Measurements from ENCODE around the gene IL16.
A peak's percentile ranks its signal among the peaks of the same experiment; 100 is the strongest.

The IL16 gene

DNA sequence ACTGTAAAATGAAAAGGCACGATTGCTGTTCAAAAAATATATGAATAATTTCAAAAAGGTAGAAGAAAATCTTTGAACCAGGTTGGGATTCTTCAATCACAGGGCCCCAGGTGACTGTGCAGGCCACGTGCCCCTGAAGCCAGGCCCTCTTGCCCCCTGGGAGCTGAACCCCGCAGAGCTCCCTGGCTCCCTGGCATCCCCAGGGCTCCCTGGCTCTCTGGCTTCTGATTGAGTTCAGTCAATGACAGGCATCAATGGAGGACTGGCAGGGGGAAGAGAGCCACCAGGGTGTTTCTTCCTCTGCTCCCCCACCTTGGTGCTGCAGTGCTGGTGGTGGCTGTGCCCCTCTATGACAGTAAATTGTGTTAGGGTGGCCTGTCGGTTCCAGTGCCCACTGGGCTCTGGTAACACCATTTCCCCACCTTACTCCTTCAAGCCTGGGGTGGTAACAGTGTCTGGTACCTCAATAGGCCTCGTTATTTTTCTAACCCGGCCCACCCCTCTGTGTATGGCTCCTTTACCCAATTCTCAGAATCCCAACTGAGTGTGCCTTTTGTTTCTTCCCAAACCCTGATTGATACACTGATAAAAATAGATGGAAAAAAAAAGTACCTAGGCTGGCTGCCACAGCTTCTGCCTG lies 64.6 kb downstream of the IL16 start:
- no peak for DNase-seq

DNA sequence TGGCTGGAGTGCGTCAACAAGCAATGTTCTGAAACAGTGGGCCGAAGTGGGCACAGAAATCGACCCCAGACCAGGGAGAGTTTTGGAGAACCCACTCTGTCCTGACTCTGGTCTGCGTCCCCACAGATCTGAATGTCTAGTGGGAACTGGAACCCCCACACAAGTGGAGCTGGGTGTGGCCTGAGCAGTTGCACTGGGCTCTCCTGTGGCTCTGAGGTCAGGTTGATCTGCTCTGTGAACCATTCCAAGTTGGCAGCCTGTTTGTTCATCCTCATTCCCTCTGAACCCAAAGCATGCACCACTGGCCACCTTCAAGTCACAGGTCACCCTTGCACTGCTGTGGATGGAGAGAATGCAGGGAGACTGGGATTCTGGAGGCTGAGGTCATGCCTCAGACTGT lies 66.8 kb downstream of the IL16 start:
- no peak for DNase-seq

DNA sequence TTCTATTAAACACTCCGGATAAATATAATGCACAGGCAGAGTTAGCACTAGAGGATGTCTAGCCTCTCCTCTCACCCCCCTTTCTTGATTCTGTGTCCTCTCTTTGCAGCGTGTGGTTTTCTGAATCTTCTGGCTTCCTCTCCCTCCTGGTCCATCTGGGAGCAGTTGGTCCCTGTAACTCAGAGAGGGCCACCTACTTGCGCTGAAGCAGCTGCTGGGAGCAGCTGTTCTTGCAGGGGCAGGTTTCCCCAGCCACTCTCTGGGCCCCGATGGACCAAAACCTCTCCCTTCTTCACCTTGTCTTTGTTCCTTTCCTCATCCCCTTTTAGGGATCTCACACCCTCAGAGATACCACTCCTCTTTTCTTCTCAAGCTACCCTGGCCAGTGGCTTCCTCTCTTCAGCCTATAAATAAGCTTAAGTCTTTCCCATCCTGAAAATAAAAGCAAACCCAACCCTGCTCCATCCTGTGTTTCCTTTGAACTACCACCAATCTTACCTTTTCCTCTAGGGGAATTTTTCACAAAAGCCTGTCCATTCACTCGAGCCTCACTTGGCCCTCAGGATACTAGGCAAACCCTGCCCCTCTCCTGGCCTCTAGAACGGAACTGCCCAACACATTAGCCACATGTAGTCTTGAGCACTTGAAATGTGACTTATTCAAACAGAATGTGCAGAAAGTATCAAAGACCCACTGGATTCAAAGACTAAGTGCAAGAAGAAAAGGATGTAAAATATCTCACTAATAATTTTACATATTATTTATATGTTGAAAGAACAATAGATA lies 67.6 kb downstream of the IL16 start:
- no peak for DNase-seq

DNA sequence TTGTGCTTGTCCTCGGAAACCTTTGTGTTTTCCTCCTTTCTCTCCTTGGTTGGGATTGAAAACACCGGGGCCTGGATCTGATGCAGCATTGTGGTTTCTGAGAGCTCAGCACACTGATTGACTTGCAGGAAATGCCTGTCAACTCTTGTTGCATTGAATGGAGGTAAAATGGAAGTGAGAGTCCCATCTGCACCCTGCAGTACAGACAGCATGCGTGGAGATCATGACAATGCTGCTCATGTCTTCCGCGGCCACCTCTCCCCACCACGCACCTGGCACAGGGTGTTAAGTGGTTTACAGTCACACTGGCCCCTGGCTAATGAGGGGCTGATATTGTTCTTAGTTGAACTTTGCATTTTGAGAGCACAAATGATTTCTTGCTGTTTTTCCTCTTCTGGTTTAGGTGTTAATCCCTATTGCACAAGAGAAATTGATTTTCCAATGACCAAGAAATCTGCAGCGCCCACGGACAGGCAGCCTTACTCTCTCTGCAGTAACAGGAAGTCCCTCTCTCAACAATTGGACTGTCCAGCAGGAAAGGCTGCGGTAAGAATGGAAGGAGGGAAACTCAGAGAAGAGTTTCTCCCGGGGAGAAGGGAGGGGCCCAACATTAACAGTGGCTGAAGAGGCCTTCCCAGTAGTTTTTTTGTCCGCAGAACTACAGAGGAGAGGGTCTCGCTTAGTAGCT lies 68.7 kb downstream of the IL16 start:
- DNase-seq, result no peak

DNA sequence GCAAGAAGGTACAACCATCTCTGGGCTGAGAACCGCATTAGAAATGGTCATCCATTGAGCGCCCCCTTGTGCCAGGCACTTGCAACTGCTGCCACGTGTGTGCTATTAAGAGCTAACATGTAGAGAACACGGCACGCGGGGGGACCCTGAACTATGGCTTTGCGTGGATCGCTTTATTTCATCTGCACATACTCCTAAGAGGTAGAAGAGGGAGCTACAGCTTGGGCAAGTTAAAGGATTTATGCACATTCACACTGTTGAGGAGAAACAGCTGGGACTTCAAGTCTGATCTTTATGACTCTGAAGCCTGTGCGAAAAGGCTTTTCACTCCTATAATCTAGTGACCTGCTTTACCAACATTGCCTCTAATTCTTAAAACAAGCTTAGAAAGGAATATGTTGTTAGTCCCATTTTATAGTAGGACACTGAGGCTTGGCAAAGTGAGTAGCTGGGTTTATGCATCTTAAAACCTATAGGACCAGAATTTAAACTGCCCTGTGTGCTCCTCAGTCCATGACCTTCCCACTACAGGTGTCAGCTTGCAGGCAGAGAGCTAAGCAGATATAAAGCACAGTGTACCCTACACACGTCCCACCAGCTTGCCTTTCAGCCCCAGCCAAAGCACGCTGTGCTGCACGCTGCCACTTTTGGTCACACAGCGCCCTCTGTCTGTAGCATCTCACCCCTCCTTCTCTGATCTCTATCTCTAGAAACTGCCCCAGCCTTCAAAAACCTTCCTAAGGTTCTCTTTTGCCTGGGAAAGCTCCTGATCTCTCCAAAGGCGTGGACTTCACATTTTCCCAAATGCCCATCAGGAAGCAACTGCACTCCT lies 69.5 kb downstream of the IL16 start:
- peak; percentile 86 for DNase-seq

DNA sequence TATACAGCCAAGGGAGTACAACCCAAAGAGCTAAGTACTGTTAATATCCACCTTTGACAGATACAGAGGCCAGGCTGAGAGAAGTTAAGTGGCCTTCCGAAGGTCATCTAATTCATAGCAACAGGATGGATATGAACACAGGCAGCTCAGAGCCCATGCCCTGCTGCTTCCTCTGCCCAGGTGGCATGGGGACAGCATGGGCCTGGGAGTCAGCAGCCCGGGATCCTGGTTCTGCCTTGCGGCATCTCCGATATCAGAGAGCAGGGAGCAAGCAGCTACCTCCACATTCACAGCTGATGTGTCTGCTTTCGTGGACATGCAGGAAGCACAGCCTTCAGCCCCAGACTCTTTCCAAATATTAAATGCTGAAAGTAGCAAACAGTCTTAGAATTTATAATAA lies 71.7 kb downstream of the IL16 start:
- no peak for DNase-seq

DNA sequence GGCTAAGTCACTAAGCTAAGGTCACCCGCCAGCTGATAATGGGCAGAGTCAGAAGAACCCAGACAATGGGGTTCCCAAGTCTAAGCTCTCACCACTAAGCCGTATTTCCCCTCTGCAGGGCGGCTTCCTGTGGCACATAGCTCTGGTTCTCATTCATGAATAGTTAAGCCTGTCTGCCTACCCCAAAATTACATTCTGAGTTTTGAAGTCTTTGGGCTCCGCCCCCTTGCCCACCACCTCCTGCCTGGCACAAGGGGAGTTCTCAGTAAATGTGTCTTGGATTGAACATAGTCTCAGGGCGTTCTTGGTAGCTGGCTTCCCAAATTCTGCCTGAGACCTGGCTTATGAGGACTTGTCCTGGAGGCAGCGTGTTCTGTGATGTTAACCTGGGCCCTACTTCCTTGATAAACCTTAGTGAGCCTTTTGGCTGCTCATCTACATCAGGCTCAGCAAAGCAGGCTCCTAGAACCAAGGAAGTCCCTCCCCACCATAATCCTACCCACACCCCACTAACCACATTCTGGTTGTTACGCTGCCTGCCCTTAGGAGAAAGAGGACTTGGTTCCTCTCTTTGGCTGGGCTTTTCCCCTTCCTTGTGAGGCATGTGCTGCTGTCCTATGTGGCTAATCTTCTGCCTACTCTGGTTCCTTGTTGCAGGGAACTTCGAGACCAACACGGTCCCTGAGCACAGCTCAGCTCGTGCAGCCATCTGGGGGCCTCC lies 72.4 kb downstream of the IL16 start:
- DNase-seq, result no peak

DNA sequence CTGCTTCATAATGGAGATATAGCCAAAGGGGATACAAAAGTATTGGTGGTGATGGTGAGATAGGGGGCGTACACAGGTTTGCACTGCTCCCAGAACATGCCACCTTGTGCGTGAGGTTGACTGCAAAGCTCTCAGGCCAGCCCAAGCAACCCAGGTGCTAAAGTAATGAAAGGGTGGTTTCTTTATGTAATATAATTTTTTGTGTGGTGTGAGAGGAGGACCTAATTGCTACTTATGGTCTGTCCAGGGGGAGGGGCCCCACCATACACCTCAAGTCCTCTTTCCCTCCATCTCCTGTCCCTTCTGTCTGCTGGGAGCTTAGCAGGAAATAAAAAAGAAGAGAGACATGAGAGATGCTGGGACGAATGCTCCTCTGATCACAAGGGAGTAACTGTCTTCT lies 73.5 kb downstream of the IL16 start:
- DNase-seq, result no peak

DNA sequence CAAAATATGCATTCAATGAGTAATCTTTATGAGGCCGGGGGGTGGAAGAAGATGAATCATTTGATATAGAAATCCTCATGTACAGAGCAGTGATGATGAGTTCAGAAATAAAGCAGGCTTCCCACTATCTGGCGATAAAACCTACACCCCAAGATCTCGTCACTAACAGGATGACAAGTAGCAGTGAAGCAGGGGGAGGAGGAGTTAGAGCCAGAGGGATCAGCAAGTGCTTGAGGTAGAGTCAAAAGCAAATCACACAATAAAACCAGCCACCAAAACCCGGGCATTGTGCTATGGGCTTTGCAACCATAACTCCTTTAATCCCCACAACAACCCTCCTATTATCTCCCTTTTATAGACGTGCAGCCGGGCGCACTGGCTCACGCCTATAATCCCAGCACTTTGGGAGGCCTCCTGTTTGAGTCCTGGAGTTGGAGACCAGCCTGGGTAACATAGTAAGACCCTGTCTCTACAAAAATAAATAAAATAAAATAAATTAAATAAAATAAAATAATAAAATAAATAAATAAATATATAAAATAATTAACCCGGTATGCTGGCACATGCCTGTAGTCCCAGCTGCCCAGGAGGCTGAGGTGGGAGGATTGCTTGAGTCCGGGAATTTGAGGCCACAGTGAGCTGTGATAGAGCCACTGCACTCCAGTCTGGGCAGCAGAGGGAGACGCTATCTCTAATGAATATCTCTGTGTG lies 74.3 kb downstream of the IL16 start:
- DNase-seq, result no peak

DNA sequence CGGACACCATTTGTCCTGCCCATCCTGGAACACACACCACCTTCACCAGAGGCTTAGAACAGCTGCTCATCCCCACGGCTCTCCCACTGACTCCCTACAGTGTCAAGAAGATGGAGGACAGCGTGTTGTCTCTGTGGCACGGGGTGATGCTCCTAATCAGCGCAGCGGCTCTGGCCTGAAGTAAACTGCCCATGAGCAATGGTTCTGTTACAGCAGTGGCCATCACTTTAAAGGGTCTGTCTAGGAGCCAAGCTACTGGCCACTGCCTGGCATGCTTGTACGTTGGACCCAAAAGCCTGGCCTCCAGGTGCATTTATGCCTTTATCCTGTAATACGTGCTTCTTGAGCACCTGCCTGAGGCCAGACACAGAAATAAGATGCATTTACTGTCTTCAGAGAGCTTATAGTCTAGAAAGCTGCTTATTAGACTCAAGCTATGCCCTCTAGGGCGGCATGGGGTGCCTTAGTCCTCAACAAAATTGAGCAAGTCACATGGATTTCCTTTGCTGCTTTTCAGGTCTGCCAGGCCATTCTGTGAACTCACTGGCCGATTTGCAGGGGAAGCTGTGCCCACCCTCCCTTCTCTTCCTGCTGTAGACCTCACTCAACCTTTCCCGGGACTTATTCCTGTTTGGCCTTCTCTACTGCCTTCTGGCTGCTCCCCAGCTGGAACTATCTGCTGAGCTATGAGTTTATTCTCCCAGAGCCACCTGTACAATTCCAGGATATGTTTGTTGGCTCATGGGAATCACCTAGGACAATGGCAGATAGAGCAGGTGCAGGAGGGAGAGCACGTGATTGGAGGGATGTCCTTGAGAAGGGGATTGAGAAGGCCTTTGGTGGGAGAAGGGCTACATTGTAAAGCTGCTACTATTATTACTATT lies 75.3 kb downstream of the IL16 start:
- DNase-seq, result no peak

DNA sequence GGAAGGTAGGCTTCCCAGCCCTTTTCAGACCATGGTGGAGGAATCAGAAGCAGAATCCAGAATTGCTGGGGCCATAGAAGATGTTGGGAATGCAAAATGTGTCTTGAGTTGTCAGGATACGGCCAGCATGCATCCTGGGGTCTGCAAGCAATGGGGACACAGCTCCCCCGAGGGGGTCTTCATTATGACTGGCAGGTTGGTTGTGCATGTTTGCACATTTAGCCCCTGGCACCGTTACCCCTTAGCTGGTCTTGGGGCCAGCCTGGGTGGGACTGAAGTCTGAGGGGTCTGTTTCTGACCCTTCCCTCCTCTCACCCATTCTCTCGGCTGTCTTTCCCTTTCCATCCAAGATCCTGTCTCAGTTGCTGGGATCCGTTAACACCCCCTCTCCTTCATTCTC lies 76.5 kb downstream of the IL16 start:
- DNase-seq, result no peak

DNA sequence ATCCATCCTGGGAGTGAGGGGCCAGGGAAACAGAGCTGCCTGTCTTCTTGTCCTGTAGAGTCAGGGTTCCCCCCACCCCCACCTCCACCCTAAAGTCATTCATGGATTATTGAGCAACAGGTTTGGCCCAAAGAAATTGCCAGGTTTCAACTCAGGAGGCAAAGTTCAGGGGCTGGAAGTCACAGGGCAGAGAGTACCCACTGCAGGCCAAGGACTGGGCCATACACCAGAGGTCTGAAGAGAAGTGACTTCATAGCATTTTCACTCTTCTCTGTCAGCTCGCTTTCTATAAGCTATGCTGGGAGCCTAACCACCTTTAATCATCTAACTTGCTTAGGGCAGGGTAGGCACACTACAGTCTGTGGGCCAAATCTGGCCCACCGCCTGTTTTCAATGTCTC lies 77.2 kb downstream of the IL16 start:
- no peak for DNase-seq

DNA sequence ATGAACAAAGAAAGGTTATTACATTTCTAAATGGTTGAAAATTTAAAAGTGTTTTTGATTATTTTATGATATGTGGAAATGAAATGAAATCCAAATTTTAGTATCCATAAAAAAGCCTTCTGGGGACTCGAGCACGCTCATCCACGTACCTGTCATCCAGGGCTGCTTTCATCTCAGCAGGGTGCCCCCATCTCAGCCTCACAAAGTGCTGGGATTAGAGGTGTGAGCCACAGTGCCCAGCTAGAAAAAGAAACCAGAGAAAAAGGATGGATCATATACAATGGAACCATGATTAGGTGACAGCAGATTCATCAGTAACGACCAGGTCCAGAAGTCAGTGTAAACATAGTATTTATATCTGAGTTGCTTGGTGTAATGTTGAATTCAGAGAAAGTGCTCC lies 77.6 kb downstream of the IL16 start:
- no peak for DNase-seq

DNA sequence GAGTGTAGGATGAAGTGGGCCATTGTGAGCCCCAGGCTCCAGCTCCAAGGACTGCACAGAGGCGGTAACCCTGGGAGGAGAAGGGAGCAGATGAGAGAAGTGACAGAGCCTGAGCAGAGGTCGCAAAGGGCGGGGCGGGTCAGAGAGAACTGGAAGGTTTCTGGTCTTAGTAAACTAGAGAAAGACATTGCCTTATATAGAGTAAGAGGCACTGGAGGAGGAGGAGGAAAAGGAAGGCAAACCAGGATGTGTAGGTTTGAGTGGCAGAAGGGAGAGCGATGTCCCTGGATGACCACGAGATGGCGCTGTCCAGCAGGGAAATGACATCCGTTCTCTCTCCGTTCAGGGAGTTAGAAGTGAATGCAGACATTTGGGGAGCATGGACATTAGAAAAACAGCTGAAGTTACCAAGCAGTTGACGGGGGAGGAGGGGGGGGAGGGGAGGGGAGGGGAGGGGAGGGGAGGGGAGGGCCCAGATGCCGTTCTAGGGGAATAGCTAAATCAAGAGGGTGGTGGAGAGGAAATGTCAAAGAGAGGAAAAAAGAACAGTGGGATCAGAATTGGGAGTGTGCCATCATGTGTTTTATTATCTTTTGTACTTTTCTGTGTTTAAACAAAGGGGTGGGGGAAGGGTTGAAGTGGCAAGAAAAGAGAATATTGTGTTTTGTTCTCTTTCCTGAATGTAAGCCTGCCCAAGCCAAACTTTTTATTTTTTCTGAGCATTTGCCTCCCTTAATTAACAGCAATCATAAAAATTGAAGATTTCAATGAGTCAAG lies 78.4 kb downstream of the IL16 start:
- DNase-seq, result peak; percentile 82

DNA sequence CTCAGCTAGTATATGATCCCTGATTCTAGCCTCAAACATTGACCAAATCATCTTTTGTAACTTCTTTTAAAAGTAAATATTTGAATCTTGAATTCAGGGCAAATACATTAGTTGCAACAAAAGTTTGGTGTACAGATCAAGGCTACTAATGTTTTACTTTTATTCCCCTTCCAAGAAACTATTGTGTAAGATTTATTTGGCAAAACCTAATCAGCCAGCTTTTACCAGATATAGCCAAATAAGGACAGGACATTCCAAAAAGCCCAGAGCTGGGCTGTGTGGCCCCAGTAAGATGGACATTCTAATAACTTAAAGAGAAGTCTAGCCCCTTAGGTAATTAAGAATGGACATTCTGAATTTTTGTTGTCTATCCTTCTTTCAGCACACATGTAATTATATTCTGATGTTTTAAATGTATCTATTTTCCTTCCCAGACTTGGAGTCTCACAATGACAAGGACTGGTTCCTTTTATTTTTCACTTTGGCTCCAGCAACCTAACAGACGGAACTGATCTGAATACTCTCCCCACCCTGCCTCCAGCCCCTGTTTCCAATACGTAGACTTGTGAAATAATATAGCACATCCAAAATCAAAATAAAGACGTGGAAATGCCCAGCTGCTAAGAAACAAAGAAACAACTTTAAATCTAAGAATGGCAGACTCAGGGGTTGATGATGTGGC lies 79.2 kb downstream of the IL16 start:
- DNase-seq, result no peak

DNA sequence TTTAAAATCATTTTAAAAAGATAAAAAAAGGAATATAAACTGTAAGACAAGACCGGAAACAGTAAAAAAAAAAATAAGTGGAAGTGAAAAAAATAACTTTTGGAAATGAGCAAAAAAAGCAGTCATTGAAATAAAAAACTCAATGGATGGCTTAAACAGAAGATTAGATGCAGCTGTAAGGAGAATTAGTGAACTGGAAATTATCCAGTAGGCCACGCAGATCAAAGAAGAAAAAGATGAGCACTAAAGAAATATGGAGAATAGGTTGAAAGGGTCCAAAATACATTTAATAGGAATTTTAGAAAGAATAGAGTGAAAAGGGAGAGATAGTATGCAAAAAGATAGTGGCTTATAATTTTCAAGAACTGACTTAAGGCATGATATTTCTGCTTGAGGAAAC lies 80.3 kb downstream of the IL16 start:
- DNase-seq, result no peak

DNA sequence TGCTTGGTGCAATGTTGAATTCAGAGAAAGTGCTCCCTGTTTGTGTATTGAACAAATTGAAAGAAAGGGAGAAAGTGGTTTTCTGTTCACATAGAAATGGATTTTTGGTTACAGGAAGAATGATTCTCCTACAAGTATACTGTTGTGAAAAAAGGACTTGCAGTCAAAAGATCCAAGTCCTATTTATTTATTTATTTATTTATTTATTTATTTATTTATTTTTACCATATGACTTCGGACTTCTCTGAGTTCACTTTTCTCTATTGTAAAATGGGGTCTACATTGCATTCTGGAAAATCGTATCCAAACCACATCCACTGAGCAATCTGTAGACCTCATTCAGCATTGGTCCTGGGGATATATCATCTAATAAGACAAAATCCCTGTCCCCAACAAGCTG lies 81.2 kb downstream of the IL16 start:
- no peak for DNase-seq

DNA sequence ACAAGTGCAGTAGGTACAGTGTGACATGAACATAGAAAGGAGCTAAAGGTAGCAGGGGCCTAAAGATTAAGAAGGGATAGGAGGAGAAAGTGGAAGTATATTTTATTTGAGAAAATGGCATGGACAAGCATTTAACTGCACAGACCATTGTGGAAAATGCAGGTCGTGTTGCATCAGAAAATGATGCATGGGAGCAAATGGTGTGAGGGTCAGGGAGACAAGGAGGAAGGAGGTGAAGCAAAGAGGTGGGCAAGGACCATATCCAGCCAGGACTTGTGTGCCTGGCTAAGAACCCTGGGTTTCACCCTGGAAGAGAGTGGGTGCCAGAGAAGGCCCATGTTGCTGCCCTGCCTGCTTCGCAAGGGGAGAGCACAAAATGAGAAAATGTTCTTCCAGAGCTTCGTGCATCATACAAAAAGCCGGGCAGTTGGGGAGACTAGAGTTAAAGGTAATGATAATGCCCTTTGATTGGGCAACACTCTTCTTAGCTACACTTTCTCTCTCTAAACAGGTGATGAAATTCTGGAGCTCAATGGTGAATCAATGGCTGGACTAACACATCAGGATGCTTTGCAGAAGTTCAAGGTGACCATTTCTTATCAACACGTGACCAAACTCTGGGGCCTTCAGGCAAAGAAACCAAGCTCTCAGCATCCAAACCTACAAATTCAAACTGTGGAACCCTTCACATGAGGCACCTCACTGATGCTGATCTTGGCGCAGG lies 81.8 kb downstream of the IL16 start:
- DNase-seq, result no peak

All from stimulated activated CD4-positive, alpha-beta T cell treated with anti-CD3 and anti-CD28 coated beads, Interleukin-4, amount 100 ng/mL, for 1 hour (primary cell).